Neuron (in vitro differentiated cells): ENCODE measurements around the gene SMARCAL1.

Source experiments
- H2AFZ ChIP-seq: one replicate; pipeline ENCODE4 v1.6.1; 2013; ENCODE audit warnings: low read depth, mild to moderate bottlenecking, inconsistent platforms, low read length, moderate library complexity
- H3K27me3 ChIP-seq: one replicate; pipeline ENCODE4 v1.6.1; 2013; ENCODE audit warnings: low read length; ENCODE audit not compliant: insufficient read depth
- H3K36me3 ChIP-seq: one replicate; pipeline ENCODE4 v1.6.1; 2013; ENCODE audit warnings: low read length; ENCODE audit not compliant: insufficient read depth
- H3K4me1 ChIP-seq: one replicate; pipeline ENCODE4 v1.6.1; 2013; ENCODE audit warnings: low read length; ENCODE audit not compliant: insufficient read depth
- H3K4me3 ChIP-seq: 2 replicates; pipeline ENCODE4 v1.5.1; 2013; ENCODE audit warnings: mild to moderate bottlenecking, low read length, moderate library complexity
- H3K9me3 ChIP-seq: one replicate; pipeline ENCODE4 v1.6.1; 2013; ENCODE audit warnings: low read length

SMARCAL1 gene

GRCh38 chr2:216426166-216426777, 14.0 kb downstream of the SMARCAL1 start:
- peaks cover 81% of the 10 kb centered on the region for H3K36me3 ChIP-seq
- H3K4me3 ChIP-seq: no peak overlapping the region
- H3K27me3 ChIP-seq: no peaks in the 10 kb centered on the region
- peaks cover 21% of the 10 kb centered on the region for H3K9me3 ChIP-seq
- H2AFZ ChIP-seq: no peak overlapping the region
- peaks cover 3% of the 10 kb centered on the region for H3K4me1 ChIP-seq

DNA sequence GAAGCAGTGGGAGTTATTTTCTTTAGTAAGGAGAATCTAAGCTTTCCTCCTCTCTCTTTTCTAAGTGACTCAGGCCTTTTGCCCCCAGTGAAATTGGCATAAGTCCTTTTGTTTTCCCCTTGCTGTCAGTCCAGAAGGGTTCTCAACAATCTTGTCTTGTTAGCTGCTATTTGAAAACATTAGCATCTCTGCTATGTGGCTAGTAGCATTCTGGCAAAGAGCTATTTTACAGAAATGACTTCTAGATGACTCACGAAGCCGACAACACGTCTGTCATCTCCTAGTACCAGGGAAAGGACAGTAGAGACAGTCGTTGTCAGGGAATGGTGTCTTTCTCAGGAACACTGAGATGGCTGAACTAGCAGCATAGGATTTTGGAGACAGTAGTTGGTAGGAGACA, 14.7 kb downstream of the SMARCAL1 start:
- no peak overlapping the region for H3K4me3 ChIP-seq
- peaks cover 21% of the 10 kb centered on the region for H3K9me3 ChIP-seq
- H3K36me3 ChIP-seq: peaks cover 80% of the 10 kb centered on the region
- H2AFZ ChIP-seq: no peak overlapping the region
- no peaks in the 10 kb centered on the region for H3K27me3 ChIP-seq
- H3K4me1 ChIP-seq: peaks cover 3% of the 10 kb centered on the region

DNA sequence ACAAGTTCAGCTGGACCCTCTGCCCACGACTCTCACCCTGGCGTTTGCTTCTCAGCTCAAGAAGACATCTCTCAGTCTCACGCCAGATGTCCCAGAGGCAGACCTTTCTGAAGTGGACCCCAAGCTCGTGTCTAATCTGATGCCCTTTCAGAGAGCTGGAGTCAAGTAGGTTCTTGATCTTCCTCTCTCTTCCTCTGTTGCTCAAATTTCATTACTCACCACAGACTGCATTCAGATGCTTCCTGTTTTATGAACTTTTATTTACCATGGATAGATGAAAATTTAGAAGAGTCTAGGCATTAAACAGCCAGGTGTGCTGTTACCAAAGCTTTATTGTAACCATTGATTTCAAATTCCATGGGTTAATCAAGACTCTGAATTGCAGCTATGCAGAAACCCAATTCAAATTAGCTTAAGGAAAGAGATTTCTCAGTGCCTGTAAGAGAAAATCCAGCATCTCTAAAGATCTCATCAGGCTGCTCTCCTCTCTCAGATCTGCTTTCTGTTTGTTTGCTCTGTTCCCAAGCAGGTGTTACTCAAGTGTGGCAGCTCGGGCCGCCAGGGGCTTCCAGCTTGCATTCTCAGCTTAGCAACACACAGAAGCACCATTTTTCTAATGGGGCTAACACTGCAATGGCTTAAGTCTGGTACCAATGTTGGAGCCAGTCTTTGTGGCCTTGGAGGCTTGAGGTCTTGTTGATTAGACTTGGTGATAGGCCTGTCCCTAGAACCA, 16.5 kb downstream of the SMARCAL1 start:
- Histone ChIP-seq H3K36me3 (peaks cover 77% of the 10 kb centered on the region), H3K4me1 (peaks cover 3% of the 10 kb centered on the region), H3K9me3 (peaks cover 16% of the 10 kb centered on the region), H2AFZ (no peak overlapping the region), H3K4me3 (no peak overlapping the region), H3K27me3 (no peaks in the 10 kb centered on the region)

DNA sequence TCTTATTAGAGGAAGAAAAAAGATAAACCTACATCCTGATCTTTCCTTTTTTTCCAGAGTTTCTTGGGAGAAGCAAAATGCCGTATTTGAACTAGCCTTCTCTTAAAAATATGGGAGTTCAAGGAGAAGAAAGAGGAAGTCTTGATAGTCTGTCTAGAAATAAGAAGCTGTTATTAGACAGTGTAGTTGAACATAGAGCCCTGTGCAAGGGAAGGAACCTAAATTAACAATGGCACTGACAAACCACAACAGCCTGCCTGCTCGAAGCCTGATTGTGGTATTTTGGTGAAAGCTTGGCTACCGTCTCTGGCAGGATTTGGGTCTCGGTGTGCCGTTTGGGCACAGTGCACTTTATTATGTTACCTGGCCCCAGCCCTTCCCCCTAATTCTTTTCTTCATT, 17.1 kb downstream of the SMARCAL1 start:
- H3K27me3 ChIP-seq: no peaks in the 10 kb centered on the region
- H3K9me3 ChIP-seq: peaks cover 13% of the 10 kb centered on the region
- H3K4me1 ChIP-seq: peaks cover 3% of the 10 kb centered on the region
- H2AFZ ChIP-seq: no peak overlapping the region
- H3K4me3 ChIP-seq: no peak overlapping the region
- H3K36me3 ChIP-seq: peaks cover 77% of the 10 kb centered on the region

DNA sequence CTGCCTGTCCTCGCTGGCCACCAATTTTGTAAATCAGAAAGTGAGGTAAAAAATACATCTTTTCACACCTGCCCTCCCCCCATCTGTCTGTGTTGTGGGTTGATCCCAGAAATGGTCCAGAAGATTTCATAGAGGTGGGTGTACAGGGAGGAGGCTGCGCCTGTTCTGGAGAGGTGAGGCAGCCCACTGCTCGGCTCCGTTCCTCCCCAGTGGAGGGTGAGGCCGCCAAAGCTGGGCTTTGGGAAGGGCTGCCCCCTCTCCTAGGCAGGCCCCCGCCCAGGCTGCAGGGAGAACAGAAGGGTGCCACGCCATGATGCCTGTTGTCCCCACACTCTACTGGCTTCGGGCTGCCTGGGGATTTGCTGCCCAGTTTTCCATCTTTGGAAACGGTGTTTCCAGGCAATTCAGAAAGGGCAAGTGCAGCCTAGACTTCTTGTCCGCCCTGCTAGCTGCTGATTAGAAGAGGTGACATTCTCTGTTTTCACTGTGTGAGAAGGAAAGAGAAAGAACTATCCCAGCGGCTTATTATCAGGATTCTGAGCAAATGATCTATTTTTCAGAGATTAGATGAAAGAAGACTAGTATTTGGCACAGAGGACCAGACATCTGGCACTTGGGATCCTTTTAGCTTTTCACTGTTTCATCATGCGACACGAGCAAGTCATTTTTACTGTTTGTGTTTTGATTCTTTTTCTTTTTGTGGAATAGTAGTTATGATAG, 18.7 kb downstream of the SMARCAL1 start:
- Histone ChIP-seq H3K9me3 (peaks cover 2% of the 10 kb centered on the region), H3K36me3 (peaks cover 73% of the 10 kb centered on the region), H2AFZ (no peak overlapping the region), H3K4me1 (peaks cover 3% of the 10 kb centered on the region), H3K27me3 (no peaks in the 10 kb centered on the region), H3K4me3 (no peak overlapping the region)

DNA sequence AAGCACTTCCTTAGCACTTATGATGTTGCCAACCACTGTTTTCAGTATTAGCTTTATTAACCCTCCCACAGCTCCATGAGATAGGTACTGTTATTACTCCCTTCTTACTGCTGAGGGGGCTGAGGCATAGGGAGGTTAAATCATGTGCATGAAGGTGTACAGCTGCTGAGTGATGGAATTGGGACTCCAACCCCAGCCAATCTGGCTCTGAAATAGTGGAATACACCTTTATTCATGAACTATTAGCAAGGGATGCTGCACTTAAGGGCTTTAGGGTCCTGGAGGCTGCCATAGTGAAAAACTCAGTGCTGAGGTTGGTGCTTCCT, 19.2 kb downstream of the SMARCAL1 start:
- Histone ChIP-seq H3K27me3 (no peaks in the 10 kb centered on the region), H3K4me3 (no peak overlapping the region), H3K4me1 (peaks cover 3% of the 10 kb centered on the region), H3K36me3 (peaks cover 74% of the 10 kb centered on the region), H3K9me3 (peaks cover 2% of the 10 kb centered on the region), H2AFZ (no peak overlapping the region)

GRCh38 chr2:216436383-216436782, 24.1 kb downstream of the SMARCAL1 start:
- H3K4me1 ChIP-seq: no peaks in the 10 kb centered on the region
- peaks cover 69% of the 10 kb centered on the region for H3K36me3 ChIP-seq
- no peaks in the 10 kb centered on the region for H3K27me3 ChIP-seq
- H2AFZ ChIP-seq: no peak overlapping the region
- H3K9me3 ChIP-seq: peaks cover 2% of the 10 kb centered on the region
- H3K4me3 ChIP-seq: no peak overlapping the region

DNA sequence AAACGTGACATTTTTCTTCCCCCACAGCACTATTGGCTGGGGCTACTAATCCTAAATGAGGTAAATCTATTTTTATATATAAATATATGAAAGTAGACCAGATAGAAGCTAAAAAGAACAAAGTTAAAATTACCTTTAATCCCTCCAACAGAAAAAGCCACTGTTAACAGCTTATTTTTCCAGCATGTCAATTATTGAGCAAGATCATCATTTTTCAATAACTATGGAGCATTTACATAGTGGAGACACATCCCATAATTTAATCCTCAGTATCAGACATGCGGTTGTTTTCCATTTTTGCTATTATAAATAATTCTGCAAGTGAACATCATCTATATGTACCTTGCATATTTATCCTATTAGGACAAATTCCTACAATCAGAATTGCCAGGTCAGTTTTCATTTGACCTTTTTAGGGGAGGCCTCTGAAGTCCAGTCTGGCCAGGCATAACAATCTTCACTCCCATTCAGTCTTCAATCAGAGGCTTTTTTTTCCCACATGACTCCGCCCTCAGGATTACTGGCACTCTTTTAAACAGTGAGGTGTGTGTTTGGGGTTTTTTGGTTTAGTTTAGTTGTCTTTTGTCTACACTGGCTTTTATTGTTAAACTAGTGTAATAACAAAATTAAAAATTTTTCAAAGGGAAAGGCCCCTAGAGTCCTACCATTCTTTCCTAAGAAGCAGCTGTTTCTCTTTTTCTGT, 29.2 kb downstream of the SMARCAL1 start:
- H3K4me1 ChIP-seq: peaks cover 6% of the 10 kb centered on the region
- peaks cover 38% of the 10 kb centered on the region for H3K36me3 ChIP-seq
- H3K27me3 ChIP-seq: no peaks in the 10 kb centered on the region
- no peaks in the 10 kb centered on the region for H3K9me3 ChIP-seq
- H2AFZ ChIP-seq: no peak overlapping the region
- H3K4me3 ChIP-seq: no peak overlapping the region

GRCh38 chr2:216445501-216445900, 33.2 kb downstream of the SMARCAL1 start:
- peaks cover 54% of the 10 kb centered on the region for H3K36me3 ChIP-seq
- no peak overlapping the region for H2AFZ ChIP-seq
- peaks cover 10% of the 10 kb centered on the region for H3K9me3 ChIP-seq
- no peak overlapping the region for H3K4me3 ChIP-seq
- H3K27me3 ChIP-seq: no peaks in the 10 kb centered on the region
- H3K4me1 ChIP-seq: peaks cover 6% of the 10 kb centered on the region

DNA sequence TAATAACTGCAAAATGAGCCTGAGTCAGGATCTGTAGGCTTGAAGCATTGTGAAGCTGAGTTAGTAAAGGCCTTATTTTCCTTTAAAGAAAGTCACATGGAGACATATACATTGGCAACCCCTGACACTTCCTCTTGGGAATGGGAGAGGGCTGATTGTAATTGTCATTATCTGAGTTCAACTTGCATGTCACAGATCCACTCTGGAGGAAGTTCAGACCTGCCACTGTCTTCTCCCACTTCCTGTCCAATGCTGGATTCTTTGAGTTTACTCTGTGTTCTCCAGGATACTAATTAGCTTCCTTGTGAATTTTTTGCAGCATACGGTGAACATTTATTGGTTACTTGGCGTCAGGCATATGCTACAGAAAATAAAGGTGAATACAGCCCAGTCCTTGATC, 34.1 kb downstream of the SMARCAL1 start:
- Histone ChIP-seq H2AFZ (no peak overlapping the region), H3K9me3 (peaks cover 10% of the 10 kb centered on the region), H3K4me3 (no peak overlapping the region), H3K4me1 (peaks cover 6% of the 10 kb centered on the region), H3K36me3 (peaks cover 58% of the 10 kb centered on the region), H3K27me3 (no peaks in the 10 kb centered on the region)

DNA sequence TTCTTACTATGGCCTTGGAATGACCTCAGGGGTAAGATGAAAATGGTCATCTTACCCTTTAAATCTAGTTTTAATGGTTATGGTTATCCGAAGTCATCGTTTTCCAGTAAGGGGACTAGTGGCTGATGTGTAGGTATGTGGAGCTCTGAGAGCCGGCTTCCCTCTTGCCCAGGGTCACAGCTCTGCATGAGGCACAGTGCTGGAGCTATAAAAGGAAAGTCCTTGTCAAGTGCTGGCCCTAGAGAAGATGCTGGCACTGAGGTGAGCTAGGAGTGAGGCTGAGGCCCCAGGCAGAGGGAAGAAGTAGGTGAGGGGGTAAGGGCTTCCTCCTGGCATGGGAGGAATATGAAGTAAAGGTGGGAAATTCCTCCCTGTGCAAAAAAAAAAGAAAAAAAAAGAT, 35.0 kb downstream of the SMARCAL1 start:
- no peak overlapping the region for H2AFZ ChIP-seq
- H3K9me3 ChIP-seq: peaks cover 10% of the 10 kb centered on the region
- peaks cover 4% of the 10 kb centered on the region for H3K4me1 ChIP-seq
- no peak overlapping the region for H3K4me3 ChIP-seq
- no peaks in the 10 kb centered on the region for H3K27me3 ChIP-seq
- peaks cover 63% of the 10 kb centered on the region for H3K36me3 ChIP-seq

DNA sequence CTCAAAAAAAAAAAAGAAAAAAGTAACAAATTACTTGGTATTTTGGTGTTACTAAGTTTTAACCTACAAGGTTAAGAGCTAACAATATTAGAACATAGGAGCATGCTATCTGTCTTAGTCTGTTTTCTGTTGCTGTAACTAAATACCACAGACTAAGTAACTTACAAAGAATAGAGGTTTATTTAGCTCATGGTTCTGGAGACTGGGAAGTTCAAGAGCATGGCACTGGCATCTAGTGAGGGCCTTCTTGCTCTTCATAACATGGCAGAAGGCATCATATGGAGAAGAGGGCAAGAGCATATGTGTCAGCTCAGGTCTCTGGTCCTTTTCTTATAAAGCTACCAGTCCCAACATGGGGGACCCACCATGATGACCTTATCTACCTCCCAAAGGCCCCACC, 36.5 kb downstream of the SMARCAL1 start:
- Histone ChIP-seq H3K4me3 (no peak overlapping the region), H3K36me3 (peaks cover 77% of the 10 kb centered on the region), H2AFZ (no peak overlapping the region), H3K27me3 (no peaks in the 10 kb centered on the region), H3K9me3 (peaks cover 13% of the 10 kb centered on the region), H3K4me1 (peaks cover 4% of the 10 kb centered on the region)

GRCh38 chr2:216450346-216450745, 38.1 kb downstream of the SMARCAL1 start:
- Histone ChIP-seq H3K9me3 (peaks cover 21% of the 10 kb centered on the region), H3K27me3 (no peaks in the 10 kb centered on the region), H2AFZ (no peak overlapping the region), H3K4me3 (no peak overlapping the region), H3K36me3 (peaks cover 90% of the 10 kb centered on the region), H3K4me1 (peaks cover 1% of the 10 kb centered on the region)
